DMS 273 (cell line): ENCODE results near the gene AGRN.
"Not testable (repeated sequence)": the region's sequence is repeated elsewhere in the genome, so short reads cannot be mapped to it uniquely, and the experiment has no call there.

Experiments
- DNase-seq: peaks from one replicate; lab custom pipeline; 2025; ENCODE audit not compliant: unreplicated experiment; lab: John Stamatoyannopoulos, UW

AGRN gene

GRCh38 chr1:1088801-1089680 lies 69.1 kb downstream of the AGRN start:
- DNase-seq = no peak

- no peak for DNase-seq
These were observed 70.0 kb downstream of the AGRN start for GRCh38 chr1:1089731-1090423.

GRCh38 chr1:1090424-1091343 lies 70.8 kb downstream of the AGRN start:
- DNase-seq = no peak

GRCh38 chr1:1091344-1092148 lies 71.6 kb downstream of the AGRN start:
- no peak for DNase-seq

- no peak for DNase-seq
These were observed 72.4 kb downstream of the AGRN start for GRCh38 chr1:1092149-1092855.

GRCh38 chr1:1092894-1093609 lies 73.1 kb downstream of the AGRN start:
- no peak for DNase-seq

GRCh38 chr1:1093610-1093943 lies 73.7 kb downstream of the AGRN start:
- DNase-seq = no peak

GRCh38 chr1:1094981-1095380 lies 75.1 kb downstream of the AGRN start:
- DNase-seq = no peak

- DNase-seq = not testable (repeated sequence)
These were observed 76.2 kb downstream of the AGRN start for GRCh38 chr1:1096136-1096535.

GRCh38 chr1:1098681-1099421 lies 78.9 kb downstream of the AGRN start:
- no peak for DNase-seq

- no peak for DNase-seq
These were observed 79.7 kb downstream of the AGRN start for GRCh38 chr1:1099506-1100183.

GRCh38 chr1:1100296-1100695 lies 80.4 kb downstream of the AGRN start:
- no peak for DNase-seq

GRCh38 chr1:1101503-1101902 lies 81.6 kb downstream of the AGRN start:
- DNase-seq = no peak

GRCh38 chr1:1104152-1104551 lies 84.2 kb downstream of the AGRN start:
- DNase-seq = not testable (repeated sequence)
